H1 (cell line): Measurements from ENCODE around the gene OMG. TPM values are rescaled to one million over a fixed set of nuclear protein-coding genes. Genes with fewer than 3 reads are reported as not detected.

Source experiments
- CTCF ChIA-PET: fragments of 300-600 bp; sonication (Branson Sonifier 250); formaldehyde crosslinking; loops from one replicate; lab custom pipeline; 2021; ENCODE audit not compliant: partially characterized antibody; lab: Charles Lee
- POLR2A ChIA-PET: fragments of 300-600 bp; sonication (Branson Sonifier 250); formaldehyde crosslinking; loops from one replicate; lab custom pipeline; 2021; ENCODE audit warnings: inconsistent platforms; ENCODE audit not compliant: partially characterized antibody; lab: Charles Lee
- DNase-seq, 2 experiments: peaks; one replicate each; pipeline versions ENCODE4 v3.0.0 to v3.0.0-alpha.2; 2010 to 2022; ENCODE audit warnings: low spot score in 2 of 2, low read depth in 1 of 2, mixed read lengths in 1 of 2
- FAIRE-seq: peaks from 2 replicates; lab custom pipeline; 2011; peaks lifted over from hg19 to GRCh38; lab: Jason Lieb, UNC
- H2AFZ ChIP-seq: 2 replicates; pipeline ENCODE4 v1.8.1; 2012; ENCODE audit warnings: low read length, inconsistent platforms
- H2AK5ac ChIP-seq: 2 replicates; pipeline ENCODE4 v1.6.1; 2013; ENCODE audit warnings: low read depth, low read length
- H2BK120ac ChIP-seq: replicated peaks from 2 replicates; pipeline ENCODE3; 2013; ENCODE audit warnings: low read depth, low read length, inconsistent platforms
- H2BK12ac ChIP-seq: 2 replicates; pipeline ENCODE4 v1.6.1; 2013; ENCODE audit warnings: low read depth, low read length
- H2BK15ac ChIP-seq: 2 replicates; pipeline ENCODE4 v1.6.1; 2013; ENCODE audit warnings: low read length
- H2BK20ac ChIP-seq: 2 replicates; pipeline ENCODE4 v1.6.1; 2013; ENCODE audit warnings: low read length
- H2BK5ac ChIP-seq: 2 replicates; pipeline ENCODE4 v1.6.1; 2013; ENCODE audit warnings: low read depth, low read length
- H3K14ac ChIP-seq: 2 replicates; pipeline ENCODE4 v1.6.1; 2013; ENCODE audit warnings: inconsistent platforms; ENCODE audit not compliant: insufficient read length
- H3K18ac ChIP-seq: 2 replicates; pipeline ENCODE4 v1.6.1; 2013; ENCODE audit warnings: low read length; ENCODE audit errors: extremely low read depth
- H3K23ac ChIP-seq: 2 replicates; pipeline ENCODE4 v1.6.1; 2013; ENCODE audit warnings: inconsistent platforms; ENCODE audit not compliant: insufficient read length
- H3K23me2 ChIP-seq: 2 replicates; pipeline ENCODE4 v1.6.1; 2013; ENCODE audit warnings: low read depth, low read length
- H3K27ac ChIP-seq: 2 replicates; pipeline ENCODE4 v1.6.1; 2011; ENCODE audit warnings: low read depth, low read length, inconsistent platforms
- H3K27me3 ChIP-seq, 4 experiments: replicated peaks in 1 of 4; 1 replicate in 1 of 4; 2 replicates in 3 of 4; pipeline versions ENCODE4 v1.6.1 to v1.8.1; 2011 to 2013; ENCODE audit warnings: low read length in 3 of 4, mild to moderate bottlenecking in 3 of 4, inconsistent platforms in 2 of 4, mixed read lengths in 2 of 4, moderate library complexity in 1 of 4; ENCODE audit not compliant: control insufficient read depth in 3 of 4, insufficient read depth in 3 of 4; ENCODE audit errors: extremely low read depth in 1 of 4
- H3K36me3 ChIP-seq, 4 experiments: 2 replicates each; pipeline versions ENCODE4 v1.6.1 to v1.8.1; 2011 to 2013; ENCODE audit warnings: mild to moderate bottlenecking in 4 of 4, low read length in 3 of 4, moderate library complexity in 2 of 4, control low read depth in 1 of 4, inconsistent platforms in 1 of 4; ENCODE audit not compliant: insufficient read depth in 4 of 4, control insufficient read depth in 2 of 4
- H3K4ac ChIP-seq: replicated peaks from 2 replicates; pipeline ENCODE3; 2013; ENCODE audit warnings: low read length, low read depth, mixed read lengths, inconsistent platforms; ENCODE audit not compliant: insufficient read length
- H3K4me1 ChIP-seq, 4 experiments: replicated peaks in 1 of 4; 1 replicate in 1 of 4; 2 replicates in 3 of 4; pipeline versions ENCODE4 v1.6.1 to v1.8.1; 2011 to 2013; ENCODE audit warnings: low read length in 3 of 4, inconsistent platforms in 2 of 4, mixed read lengths in 1 of 4; ENCODE audit not compliant: insufficient read depth in 4 of 4, control insufficient read depth in 3 of 4
- H3K4me2 ChIP-seq, 2 experiments: 2 replicates each; pipeline versions ENCODE4 v1.6.1 to v1.8.1; 2011 to 2013; ENCODE audit warnings: low read depth in 2 of 2, low read length in 2 of 2, control low read depth in 1 of 2, inconsistent platforms in 1 of 2, mild to moderate bottlenecking in 1 of 2; ENCODE audit not compliant: insufficient read depth in 1 of 2
- H3K4me3 ChIP-seq, 4 experiments: fragments of 200-600, 300-600 bp in 1 of 4; sonication (generic), shearing (Covaris generic), sonication (Bioruptor Twin) in 1 of 4; 2 replicates each; pipeline versions ENCODE4 v1.5.1 to v1.8.1; 2011 to 2016; ENCODE audit warnings: low read length in 4 of 4, low read depth in 3 of 4, control low read depth in 2 of 4, inconsistent platforms in 2 of 4, mild to moderate bottlenecking in 2 of 4, mixed read lengths in 1 of 4, moderate library complexity in 1 of 4; ENCODE audit not compliant: insufficient read depth in 2 of 4; ENCODE audit errors: extremely low read depth in 1 of 4
- H3K56ac ChIP-seq: replicated peaks from 2 replicates; pipeline ENCODE3; 2013; ENCODE audit warnings: low read depth, mild to moderate bottlenecking, mixed read lengths, low read length, inconsistent platforms; ENCODE audit not compliant: insufficient read length
- H3K79me1 ChIP-seq: 2 replicates; pipeline ENCODE4 v1.6.1; 2013; ENCODE audit warnings: low read depth, low read length, control low read depth
- H3K79me2 ChIP-seq, 2 experiments: 2 replicates each; pipeline versions ENCODE4 v1.6.1 to v1.8.1; 2012 to 2013; ENCODE audit warnings: low read length in 2 of 2, mild to moderate bottlenecking in 2 of 2, inconsistent platforms in 1 of 2; ENCODE audit not compliant: insufficient read depth in 2 of 2, control insufficient read depth in 1 of 2
- H3K9ac ChIP-seq, 4 experiments: replicated peaks in 1 of 4; 1 replicate in 1 of 4; 2 replicates in 3 of 4; pipeline versions ENCODE4 v1.6.1 to v1.8.1; 2011 to 2013; ENCODE audit warnings: low read depth in 3 of 4, low read length in 3 of 4, control low read depth in 2 of 4, mild to moderate bottlenecking in 2 of 4, moderate library complexity in 2 of 4, inconsistent platforms in 1 of 4; ENCODE audit errors: extremely low read depth in 1 of 4
- H3K9me3 ChIP-seq, 2 experiments: 2 replicates each; pipeline versions ENCODE4 v1.6.1 to v1.8.1; 2012 to 2013; ENCODE audit warnings: mild to moderate bottlenecking in 2 of 2, moderate library complexity in 2 of 2, control low read depth in 1 of 2, inconsistent platforms in 1 of 2, low read depth in 1 of 2, low read length in 1 of 2, mixed read lengths in 1 of 2; ENCODE audit not compliant: insufficient read depth in 2 of 2
- H4K20me1 ChIP-seq, 2 experiments: replicated peaks in 1 of 2; 2 replicates each; pipeline versions ENCODE3 to v1.8.1; 2011 to 2013; ENCODE audit warnings: inconsistent platforms in 2 of 2, low read length in 2 of 2, mild to moderate bottlenecking in 1 of 2; ENCODE audit not compliant: insufficient read depth in 2 of 2, control insufficient read depth in 1 of 2
- H4K5ac ChIP-seq: 2 replicates; pipeline ENCODE4 v1.6.1; 2013; ENCODE audit warnings: low read length, low read depth, mixed read lengths, inconsistent platforms; ENCODE audit not compliant: insufficient read length
- H4K8ac ChIP-seq: 2 replicates; pipeline ENCODE4 v1.8.0; 2013; ENCODE audit warnings: mild to moderate bottlenecking, moderate library complexity, low read length, inconsistent platforms; ENCODE audit not compliant: insufficient read depth; ENCODE audit errors: extremely low read depth
- H4K91ac ChIP-seq: replicated peaks from 2 replicates; pipeline ENCODE3; 2013; ENCODE audit warnings: low read length, mixed read lengths, inconsistent platforms; ENCODE audit not compliant: insufficient read length
- RFX5 ChIP-seq: IDR thresholded peaks from 2 replicates; pipeline ENCODE4 v1.6.1; 2011; ENCODE audit warnings: low read depth, low read length, improper control_type of control experiment, borderline replicate concordance
- WGBS, 2 experiments: shearing (Covaris generic) in 1 of 2; methylation state at CpG; one replicate each; pipeline versions ENCODE4 v1.1.6 to v1.1.7; 2013 to 2015; ENCODE audit warnings: low lambda C conversion rate in 2 of 2, mixed read lengths in 2 of 2, inconsistent platforms in 1 of 2, low coverage in 1 of 2, missing lambda C conversion rate in 1 of 2; ENCODE audit not compliant: insufficient replicate concordance in 2 of 2, insufficient coverage in 1 of 2, insufficient read length in 1 of 2; ENCODE audit errors: extremely low coverage in 1 of 2, missing lambda C conversion rate in 1 of 2; 5-methylcytosine and 5-hydroxymethylcytosine counted together
- polyA plus RNA-seq, 7 experiments: library from polyadenylated mRNA; depleted of rRNA in 3 of 7; stranded (reverse) in 5 of 7; unstranded in 2 of 7; fragments of >200 nt in 5 of 7; fragments of 200-250 nt in 2 of 7; gene quantifications; 1 replicate in 5 of 7; 2 replicates in 1 of 7; 4 replicates in 1 of 7; pipeline versions ENCODE4 v1.2.1 to v1.2.3, GENCODE V29; 2011 to 2013; ENCODE audit warnings: missing spikeins in 2 of 7, mixed read lengths in 2 of 7
- total RNA-seq: library from RNA; stranded (reverse); fragmentation: NEBNext Ultra II Directional; extraction: Animal tissue kit (Norgen Biotek cat#: 25700); gene quantifications from 2 replicates; pipeline ENCODE4 v1.2.1, GENCODE V29; 2021

The OMG gene
- total and polyA plus RNA-seq, 2 of the 8 experiments (the other 6 are each of a cell fraction or from before 2014, with no cell fraction given), result not detected

- H4K20me1 ChIP-seq, result no peaks in the 10 kb centered on the region
- H2BK120ac ChIP-seq, result no peak overlapping the region
- no peak overlapping the region for H2BK12ac ChIP-seq
- no peak overlapping the region for H3K27ac ChIP-seq
- no peak overlapping the region for H4K91ac ChIP-seq
- no peak overlapping the region; the same call in 1 of the 2 replicates for H4K8ac ChIP-seq
- no peak overlapping the region for H2BK15ac ChIP-seq
- H3K9me3 ChIP-seq, result no peaks in the 10 kb centered on the region
- H3K27me3 ChIP-seq, result no peaks in the 10 kb centered on the region
- H2BK20ac ChIP-seq, result no peak overlapping the region
- H4K5ac ChIP-seq, result no peak overlapping the region
- no peak overlapping the region for H2BK5ac ChIP-seq
- ChIA-PET CTCF (no interaction called here), POLR2A (no interaction called here)
- H3K18ac ChIP-seq, result no peak overlapping the region
- no peak overlapping the region for H3K4ac ChIP-seq
- H3K36me3 ChIP-seq, result no peaks in the 10 kb centered on the region
- H2AFZ ChIP-seq, result no peak overlapping the region
- DNase-seq, result no peak
- no peak overlapping the region for H3K4me3 ChIP-seq
- H3K56ac ChIP-seq, result no peak overlapping the region
- H3K9ac ChIP-seq, result no peak overlapping the region
- H3K79me2 ChIP-seq, result no peaks in the 10 kb centered on the region
- 0 out of 7 replicates have a peak, but pooled peaks cover 0 to 4% (median 0%) of the 10 kb centered on the region in 4 experiments for H3K4me1 ChIP-seq
- H3K14ac ChIP-seq, result no peak overlapping the region
- FAIRE-seq, result no peak
- whole genome bisulfite sequencing, 2 experiments, result 95% methylated on average over 3 of the region's 3 CpGs; no CpG with 5 or more reads in 1 of the 2 experiments
- no peak overlapping the region for H3K23ac ChIP-seq
- H3K4me2 ChIP-seq, result no peak overlapping the region
- H2AK5ac ChIP-seq, result no peak overlapping the region
- H3K23me2 ChIP-seq, result no peaks in the 10 kb centered on the region
- H3K79me1 ChIP-seq, result no peaks in the 10 kb centered on the region
- TF ChIP-seq RFX5, result no peak
These were observed 17.7 kb upstream of the OMG start for GRCh38 chr17:31314782-31315100.
